ENCODE data around the gene BLOC1S1.

GRCh38 chr12:55727643-55728185 lies 11.9 kb downstream of the BLOC1S1 start:
- TF ChIP-seq POLR2A (IDR thresholded peaks at IDR 0.05) (no peak), CTCF (IDR thresholded peaks at IDR 0.05) (no peak)
